Nephron progenitor cell (in vitro differentiated cells): ENCODE measurements around the gene BTBD9.
"Not testable (repeated sequence)": the region's sequence is repeated elsewhere in the genome, so short reads cannot be mapped to it uniquely, and the experiment has no call there.

ENCODE experiments used
- DNase-seq: peaks from one replicate; pipeline ENCODE4 v3.0.0; 2021
- H3K27ac Mint-ChIP-seq: 2 replicates; pipeline ENCODE4 v1.8.0; 2021; ENCODE audit warnings: mild to moderate bottlenecking, moderate library complexity, mixed read lengths
- H3K27me3 Mint-ChIP-seq: 2 replicates; pipeline ENCODE4 v1.8.0; 2021; ENCODE audit warnings: mild to moderate bottlenecking, low read depth, mixed read lengths; ENCODE audit not compliant: poor library complexity
- H3K36me3 Mint-ChIP-seq: 2 replicates; pipeline ENCODE4 v1.8.0; 2021; ENCODE audit warnings: low read depth, mixed read lengths
- H3K4me1 Mint-ChIP-seq: 2 replicates; pipeline ENCODE4 v1.8.0; 2021; ENCODE audit warnings: mixed read lengths
- H3K4me3 Mint-ChIP-seq: 2 replicates; pipeline ENCODE4 v1.8.0; 2021; ENCODE audit warnings: mild to moderate bottlenecking, moderate library complexity, mixed read lengths
- H3K9me3 Mint-ChIP-seq: 2 replicates; pipeline ENCODE4 v1.8.0; 2021; ENCODE audit warnings: mild to moderate bottlenecking, moderate library complexity, mixed read lengths
- CTCF ChIP-seq: fragments of 200-600 bp; sonication (generic); IDR thresholded peaks from 2 replicates; pipeline ENCODE4 v1.5.0; 2021; ENCODE audit warnings: antibody characterized with exemption

Gene BTBD9

GRCh38 chr6:38636027-38636426, 3.7 kb downstream of the BTBD9 start:
- Mint-ChIP-seq H3K4me1 (peaks cover 18% of the 10 kb centered on the region), H3K36me3 (no peaks in the 10 kb centered on the region), H3K27me3 (peaks cover 15% of the 10 kb centered on the region), H3K9me3 (peaks cover 5% of the 10 kb centered on the region), H3K4me3 (no peak overlapping the region), H3K27ac (no peak overlapping the region)
- TF ChIP-seq CTCF = no peak
- DNase-seq = no peak

GRCh38 chr6:38634518-38634917, 5.2 kb downstream of the BTBD9 start:
- Mint-ChIP-seq H3K27me3 (peaks cover 15% of the 10 kb centered on the region), H3K4me3 (no peak overlapping the region), H3K9me3 (peaks cover 5% of the 10 kb centered on the region), H3K36me3 (no peaks in the 10 kb centered on the region), H3K4me1 (peaks cover 12% of the 10 kb centered on the region), H3K27ac (no peak overlapping the region)
- DNase-seq = no peak
- no peak for TF ChIP-seq CTCF

- H3K4me1 Mint-ChIP-seq = no peaks in the 10 kb centered on the region
- H3K9me3 Mint-ChIP-seq = peaks cover 5% of the 10 kb centered on the region
- peaks cover 7% of the 10 kb centered on the region for H3K27me3 Mint-ChIP-seq
- no peak for DNase-seq
- H3K36me3 Mint-ChIP-seq = no peaks in the 10 kb centered on the region
- no peak for TF ChIP-seq CTCF
- H3K27ac Mint-ChIP-seq = no peak overlapping the region
- no peak overlapping the region for H3K4me3 Mint-ChIP-seq
Measured at GRCh38 chr6:38632490-38632889, 7.2 kb downstream of the BTBD9 start.

GRCh38 chr6:38631186-38631783, 8.4 kb downstream of the BTBD9 start:
- Mint-ChIP-seq H3K9me3 (peaks cover 5% of the 10 kb centered on the region), H3K27me3 (peaks cover 6% of the 10 kb centered on the region), H3K27ac (no peak overlapping the region), H3K36me3 (no peaks in the 10 kb centered on the region), H3K4me3 (no peak overlapping the region), H3K4me1 (no peaks in the 10 kb centered on the region)
- TF ChIP-seq CTCF = no peak
- DNase-seq = no peak

GRCh38 chr6:38625217-38625616, 14.5 kb downstream of the BTBD9 start:
- no peaks in the 10 kb centered on the region for H3K27me3 Mint-ChIP-seq

GRCh38 chr6:38619342-38619741, 20.4 kb downstream of the BTBD9 start:
- not testable (repeated sequence) for H3K27ac Mint-ChIP-seq, H3K4me1 Mint-ChIP-seq, H3K36me3 Mint-ChIP-seq, H3K27me3 Mint-ChIP-seq, DNase-seq, H3K4me3 Mint-ChIP-seq
- peaks cover 11% of the 10 kb centered on the region for H3K9me3 Mint-ChIP-seq

More at GRCh38 chr6:38625217-38625616, 14.5 kb downstream of the BTBD9 start:
- H3K4me1 Mint-ChIP-seq = no peaks in the 10 kb centered on the region
- H3K36me3 Mint-ChIP-seq = no peaks in the 10 kb centered on the region
- H3K27ac Mint-ChIP-seq = no peak overlapping the region
- no peak for TF ChIP-seq CTCF
- no peak overlapping the region for H3K4me3 Mint-ChIP-seq
- peaks cover 8% of the 10 kb centered on the region for H3K9me3 Mint-ChIP-seq
- no peak for DNase-seq

- not testable (repeated sequence) for H3K9me3 Mint-ChIP-seq, H3K36me3 Mint-ChIP-seq, DNase-seq, H3K27me3 Mint-ChIP-seq, H3K4me3 Mint-ChIP-seq, H3K27ac Mint-ChIP-seq, H3K4me1 Mint-ChIP-seq
Measured at GRCh38 chr6:38618301-38618700, 21.4 kb downstream of the BTBD9 start.
